Camera-type eye (tissue), 1 donor: ENCODE measurements around the gene GSTO1. TPM values are rescaled to one million over a fixed set of nuclear protein-coding genes. Genes with fewer than 3 reads are reported as not detected.

Experiments used
- total RNA-seq: library from RNA; depleted of rRNA; stranded (reverse); fragments of >200 nt; gene quantifications from one replicate; pipeline ENCODE4 v1.2.3, GENCODE V29; 2014

GSTO1 gene
- total RNA-seq: 29.6 TPM

DNA sequence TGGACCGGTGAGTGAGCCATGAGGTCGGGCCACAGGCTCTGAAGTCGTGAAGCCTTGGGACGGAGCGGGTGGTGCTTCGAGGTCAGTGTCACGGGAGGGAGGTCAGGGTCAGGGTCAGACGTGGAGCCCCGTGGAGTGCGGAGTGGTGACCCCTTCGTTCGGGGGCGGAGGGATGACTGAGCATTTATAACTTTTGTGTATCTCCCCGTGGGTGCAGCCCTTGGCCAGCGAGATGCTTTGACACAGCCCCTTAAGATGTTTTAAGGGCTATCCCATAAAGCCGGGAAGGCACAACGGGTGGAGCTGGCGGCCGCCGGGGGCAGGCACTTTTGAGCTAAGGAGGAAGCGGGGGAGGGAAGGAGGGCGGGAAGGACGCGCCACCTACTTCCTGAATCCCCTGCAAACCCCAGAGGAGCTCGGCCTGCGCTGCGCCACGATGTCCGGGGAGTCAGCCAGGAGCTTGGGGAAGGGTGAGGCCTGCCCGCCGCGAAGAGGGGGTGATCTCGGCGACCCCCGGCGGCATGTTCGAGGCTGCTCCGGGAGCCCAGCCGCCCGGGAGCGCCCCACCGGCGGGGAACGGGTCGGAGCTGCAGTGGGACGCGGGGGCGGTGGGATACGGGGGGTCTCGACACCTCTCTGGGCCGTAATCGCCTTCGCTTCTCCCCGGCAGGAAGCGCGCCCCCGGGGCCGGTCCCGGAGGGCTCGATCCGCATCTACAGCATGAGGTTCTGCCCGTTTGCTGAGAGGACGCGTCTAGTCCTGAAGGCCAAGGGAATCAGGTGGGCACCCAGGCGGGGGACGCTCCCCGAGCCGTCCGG, at the start of gene GSTO1:
Gene GSTO1 (plus strand): TSS at position 400 of the 818 bp plus-strand sequence. CDS start 37 bp downstream, at position 437.

DNA sequence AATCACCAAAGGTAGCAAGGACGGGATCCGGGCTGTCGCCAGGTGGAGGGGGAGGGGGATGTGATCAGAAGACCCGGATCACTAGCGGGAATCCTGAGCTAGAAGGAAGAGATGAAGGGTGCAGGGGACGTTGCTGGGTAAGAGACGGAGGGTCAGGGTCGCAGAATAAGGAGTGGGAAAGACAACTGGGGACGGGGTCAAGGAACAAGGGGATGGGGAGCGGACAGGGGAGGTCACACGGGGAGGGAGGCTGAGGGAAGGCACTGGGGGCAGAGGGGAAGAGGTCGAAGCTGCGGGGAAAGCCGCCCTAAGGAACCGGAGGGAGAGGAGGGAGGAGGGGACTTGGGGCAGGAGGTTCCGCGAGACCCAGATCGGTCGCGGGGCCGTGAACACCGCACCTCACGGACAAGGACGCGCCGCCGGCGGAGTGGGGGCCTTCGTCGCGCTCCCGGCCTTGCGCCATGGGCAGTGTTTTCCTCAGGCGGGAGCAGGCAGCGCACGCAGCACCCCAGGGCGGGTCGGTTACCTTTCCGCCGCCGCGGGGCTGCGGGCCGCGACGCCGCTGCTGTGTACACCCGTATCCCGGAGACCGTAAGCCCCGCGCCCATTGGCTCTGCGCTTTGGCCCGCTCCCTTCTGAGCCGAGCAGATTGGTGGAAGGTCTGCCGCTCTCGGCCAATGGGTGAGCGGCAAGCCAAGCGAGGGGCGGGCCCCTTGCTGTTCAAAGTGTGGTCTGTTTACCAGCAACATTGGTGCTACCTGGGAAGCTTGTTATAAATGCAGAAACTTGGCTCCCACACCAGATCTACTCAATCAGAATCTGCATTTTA, 22.7 kb upstream of the GSTO1 start, which contains the start of gene CFAP43:
Gene CFAP43 (minus strand): TSS at position 581 of the 829 bp plus-strand sequence. CDS start 118 bp downstream, at position 463.

DNA sequence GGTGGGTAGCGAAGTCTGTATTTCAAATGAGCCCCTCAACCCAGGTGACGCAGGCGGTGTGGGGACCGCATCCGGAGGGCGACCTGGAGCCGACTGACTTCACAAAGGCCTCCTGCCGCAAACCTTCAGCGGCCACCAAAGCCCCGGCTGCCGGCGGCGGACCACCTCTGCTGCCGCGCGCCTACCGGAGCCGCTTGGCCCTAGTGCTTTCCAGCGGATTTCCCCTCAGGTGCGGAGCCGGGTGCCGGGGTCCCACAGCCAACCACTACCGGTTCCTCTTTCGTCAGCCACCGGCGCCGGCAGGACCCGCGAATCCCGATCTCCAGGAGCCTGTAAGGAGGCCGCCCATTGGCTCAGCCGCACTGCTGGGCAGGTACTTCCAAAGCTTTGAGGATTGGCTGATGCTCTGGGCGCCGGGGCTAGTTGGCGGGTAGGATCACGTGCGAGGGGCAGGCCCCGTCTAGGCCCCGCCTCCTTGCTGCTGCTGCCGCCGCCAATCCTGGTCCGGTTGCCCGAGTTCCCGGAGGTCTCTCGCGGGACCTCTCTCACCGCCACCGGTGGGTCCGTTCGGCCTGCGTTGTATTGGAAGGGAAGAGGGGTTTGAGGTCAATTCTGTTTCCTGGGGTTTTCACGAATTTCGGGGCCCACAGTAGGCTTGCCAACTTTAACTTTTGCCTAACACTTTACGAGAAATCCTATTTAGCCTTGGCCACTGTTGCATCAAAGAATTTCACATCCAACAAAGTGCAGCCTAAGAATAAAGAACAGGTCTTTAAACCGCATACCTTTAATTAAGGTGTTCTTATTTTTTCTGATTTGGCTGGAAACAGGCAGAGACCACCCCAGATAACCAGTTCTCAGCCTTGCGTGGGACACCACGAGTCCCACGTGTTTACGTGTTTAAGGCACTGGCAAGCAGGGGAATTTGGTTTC, 14.3 kb downstream of the GSTO1 start, which contains the start of gene GSTO2:
Gene GSTO2 (plus strand): TSS at position 472 of the 933 bp plus-strand sequence. CDS start 5,732 bp downstream, outside the sequence.

Other genes with a start within 250 kb of the GSTO1 start
- gene COL17A1, start 169.0 kb upstream of the GSTO1 start, total RNA-seq: 17.3 TPM
- gene SFR1, start 132.7 kb upstream of the GSTO1 start, total RNA-seq: 12.4 TPM
- gene CFAP43, start 22.5 kb upstream of the GSTO1 start, total RNA-seq: 6.3 TPM
- gene GSTO2, start 14.3 kb downstream of the GSTO1 start, total RNA-seq: 4.3 TPM
- 24.2 TPM for gene ITPRIP, start 83.6 kb downstream of the GSTO1 start, total RNA-seq
- 1.5 TPM for gene CFAP58, start 98.9 kb downstream of the GSTO1 start, total RNA-seq